ENCODE data around the gene SIGLEC10. TPM values are rescaled to one million over a fixed set of nuclear protein-coding genes. Genes with fewer than 3 reads are reported as not detected.
"Not testable (repeated sequence)": the region's sequence is repeated elsewhere in the genome, so short reads cannot be mapped to it uniquely, and the experiment has no call there.

The SIGLEC10 gene
- total and polyA plus RNA-seq, 2 of the 4 experiments (the other 2 are of a cell fraction) = not detected

GRCh38 chr19:51417810-51418157 is 342 bp upstream of the SIGLEC10 start:
- H2BK20ac ChIP-seq (ENCODE audit: low read depth, low read length) = no peak overlapping the region
- H3K27ac ChIP-seq (ENCODE audit: insufficient read depth, low read length) = no peak overlapping the region
- no peak overlapping the region for H3K23ac ChIP-seq (ENCODE audit: low read depth, low read length)
- ChIA-PET POLR2A (ENCODE audit: unreplicated experiment) (no interaction called here), CTCF (interaction anchor here (1.2 kb wide), 1 partner anchor 20 kb away, joined by 3 read pairs; no protein-coding TSS in a partner anchor)
- no peak overlapping the region for H3K9ac ChIP-seq (ENCODE audit: low read depth, low read length)
- H3K4me2 ChIP-seq (ENCODE audit: low read depth, low read length) = no peak overlapping the region
- H2BK5ac ChIP-seq (ENCODE audit: low read depth, low read length, poor library complexity, severe bottlenecking) = no peak overlapping the region
- H3K14ac ChIP-seq (replicated peaks; ENCODE audit: low read depth, low read length) = no peak overlapping the region
- ATAC-seq (ENCODE audit: low read depth) (no peak), DNase-seq (no peak)
- no peaks in the 10 kb centered on the region for H3K79me1 ChIP-seq (ENCODE audit: low read depth in 1 of 2, low read length in 2 of 2)
- dilution Hi-C loops (cut with HindIII; ENCODE audit: low sequenced_read_pairs, unreplicated experiment) (no loop called here), intact Hi-C loops (cut with micrococcal nuclease) (no loop called here), in situ Hi-C loops (cut with MboI; ENCODE audit: low sequenced_read_pairs) (no loop called here)
- no peaks in the 10 kb centered on the region for H3K9me1 ChIP-seq (ENCODE audit: insufficient read depth, low read length)
- no CpG with 5 or more reads among the region's 3 CpGs for WGBS, 2 experiments (ENCODE audit: extremely low coverage in 2 of 2, insufficient read length in 1 of 2)
- H4K5ac ChIP-seq (ENCODE audit: low read depth, low read length) = no peak overlapping the region
- no peak overlapping the region for H3K18ac ChIP-seq (ENCODE audit: low read depth, low read length)
- H4K8ac ChIP-seq (ENCODE audit: low read depth in 2 of 2, low read length in 2 of 2) = no peak overlapping the region
- H4K91ac ChIP-seq (ENCODE audit: insufficient read depth, low read depth, low read length) = no peak overlapping the region
- H2AFZ ChIP-seq (replicated peaks; ENCODE audit: low read length, poor library complexity) = no peak overlapping the region
- H4K20me1 ChIP-seq (ENCODE audit: insufficient read depth, low read length) = no peaks in the 10 kb centered on the region
- no peaks in the 10 kb centered on the region for H3K9me3 ChIP-seq (ENCODE audit: control insufficient read depth, insufficient read depth, low read length)
- no peak overlapping the region for H3K56ac ChIP-seq (ENCODE audit: extremely low read depth, insufficient read depth, low read length)
- H3K4me1 ChIP-seq (ENCODE audit: control insufficient read depth, insufficient read depth, low read length) = no peaks in the 10 kb centered on the region
- no peak overlapping the region for H2BK15ac ChIP-seq (ENCODE audit: low read depth, low read length)
- no peak overlapping the region for H2AK5ac ChIP-seq (ENCODE audit: low read depth, low read length)
- H3K4me3 ChIP-seq (ENCODE audit: insufficient read depth, low read depth, low read length) = no peak overlapping the region
- H2BK120ac ChIP-seq (ENCODE audit: low read depth, low read length) = no peak overlapping the region
- H2AK9ac ChIP-seq (replicated peaks; ENCODE audit: low read depth, low read length, poor library complexity) = no peak overlapping the region
- no peaks in the 10 kb centered on the region for H3K36me3 ChIP-seq (ENCODE audit: control insufficient read depth, insufficient read depth, low read length)
- TF ChIP-seq RAD21 (IDR thresholded peaks at IDR 0.05; ENCODE audit: low read length) (no peak), MAFK (IDR thresholded peaks at IDR 0.05; ENCODE audit: low read depth, low read length) (no peak), SMC3 (IDR thresholded peaks at IDR 0.05; ENCODE audit: low read depth, low read length) (no peak)
- H3K4ac ChIP-seq (ENCODE audit: low read depth, low read length) = no peak overlapping the region
- no peaks in the 10 kb centered on the region for H3K27me3 ChIP-seq (ENCODE audit: control insufficient read depth, insufficient read depth, low read length)
- BruUV-seq (replicated peaks) = no TSS peak

- H3K27ac ChIP-seq (ENCODE audit: insufficient read depth, low read length); H3K9ac ChIP-seq (ENCODE audit: low read depth, low read length); H2AK5ac ChIP-seq (ENCODE audit: low read depth, low read length); H3K4me1 ChIP-seq (ENCODE audit: control insufficient read depth, insufficient read depth, low read length); H3K9me1 ChIP-seq (ENCODE audit: insufficient read depth, low read length); H3K4me2 ChIP-seq (ENCODE audit: low read depth, low read length); H3K56ac ChIP-seq (ENCODE audit: extremely low read depth, insufficient read depth, low read length); H4K20me1 ChIP-seq (ENCODE audit: insufficient read depth, low read length); intact Hi-C loops (cut with micrococcal nuclease); POLR2A ChIA-PET (ENCODE audit: unreplicated experiment); BruUV-seq (replicated peaks); H3K23ac ChIP-seq (ENCODE audit: low read depth, low read length); H3K4ac ChIP-seq (ENCODE audit: low read depth, low read length); H2BK15ac ChIP-seq (ENCODE audit: low read depth, low read length); H3K36me3 ChIP-seq (ENCODE audit: control insufficient read depth, insufficient read depth, low read length); H4K5ac ChIP-seq (ENCODE audit: low read depth, low read length); H3K4me3 ChIP-seq (ENCODE audit: insufficient read depth, low read depth, low read length); H2BK20ac ChIP-seq (ENCODE audit: low read depth, low read length); H4K91ac ChIP-seq (ENCODE audit: insufficient read depth, low read depth, low read length); H2BK5ac ChIP-seq (ENCODE audit: low read depth, low read length, poor library complexity, severe bottlenecking); ATAC-seq (ENCODE audit: low read depth); dilution Hi-C loops (cut with HindIII; ENCODE audit: low sequenced_read_pairs, unreplicated experiment); in situ Hi-C loops (cut with MboI; ENCODE audit: low sequenced_read_pairs); H3K18ac ChIP-seq (ENCODE audit: low read depth, low read length); H2BK120ac ChIP-seq (ENCODE audit: low read depth, low read length); H2AK9ac ChIP-seq (replicated peaks; ENCODE audit: low read depth, low read length, poor library complexity); H3K9me3 ChIP-seq (ENCODE audit: control insufficient read depth, insufficient read depth, low read length); H3K14ac ChIP-seq (replicated peaks; ENCODE audit: low read depth, low read length); DNase-seq; H4K8ac ChIP-seq (ENCODE audit: low read depth in 2 of 2, low read length in 2 of 2); H3K79me1 ChIP-seq (ENCODE audit: low read depth in 1 of 2, low read length in 2 of 2); H2AFZ ChIP-seq (replicated peaks; ENCODE audit: low read length, poor library complexity); H3K27me3 ChIP-seq (ENCODE audit: control insufficient read depth, insufficient read depth, low read length); CTCF ChIA-PET: not testable (repeated sequence)
- no CpG with 5 or more reads among the region's 15 CpGs for WGBS, 2 experiments (ENCODE audit: extremely low coverage in 2 of 2, insufficient read length in 1 of 2)
Observed at GRCh38 chr19:51416422-51416821, 1.0 kb downstream of the SIGLEC10 start.

Data from IMR-90 (cell line).